Measurements from ENCODE around the gene TICAM2. TPM values are rescaled to one million over a fixed set of nuclear protein-coding genes. Genes with fewer than 3 reads are reported as not detected.

TICAM2 gene
- total and polyA plus RNA-seq, 10 donors = 2.9 to 9.2 (median 5.3) TPM

DNA sequence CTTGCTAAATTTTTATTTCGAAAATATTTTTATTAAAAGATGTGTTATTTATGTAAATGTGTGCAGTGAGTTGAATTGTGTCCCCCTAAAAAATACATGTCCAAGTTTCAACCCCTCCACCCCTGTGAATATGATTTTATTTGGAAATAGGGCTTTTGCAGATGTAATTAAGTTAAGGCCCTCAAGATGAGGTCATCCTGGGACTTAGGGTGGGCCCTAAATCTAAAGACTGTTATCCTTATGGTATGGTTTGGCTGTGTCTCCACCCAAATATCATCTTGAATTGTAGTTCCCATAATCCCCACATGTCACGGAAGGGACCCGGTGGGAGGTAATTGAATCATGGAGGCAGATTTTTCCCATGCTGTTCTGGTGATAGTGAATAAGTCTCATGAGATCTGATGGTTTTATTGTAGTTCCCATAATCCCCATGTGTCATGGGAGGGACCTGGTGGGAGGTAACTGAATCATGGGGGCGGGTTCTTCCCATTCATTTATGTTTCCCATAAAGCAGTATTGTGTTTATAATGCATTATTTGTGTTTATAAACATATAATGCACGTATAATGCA, 25.1 kb upstream of the TICAM2 start:
- Histone ChIP-seq H3K4me3 (no peak overlapping the region), H3K27ac (no peak overlapping the region), H3K27me3 (replicated peaks in 1 of 7) (no peaks in the 10 kb centered on the region), H3K36me3 (peaks cover 0 to 9% (median 0%) of the 10 kb centered on the region in 6 donors), H3K9me3 (no peaks in the 10 kb centered on the region), H3K4me1 (peaks cover 25 to 42% (median 37%) of the 10 kb centered on the region in 6 donors)
- intact Hi-C loops (cut with DNase I; ENCODE audit: low total_unique reads) = no loop called here
- DNase-seq = no peak
- TF ChIP-seq POLR2A (IDR thresholded peaks at IDR 0.05) (no peak), POLR2AphosphoS5 (IDR thresholded peaks at IDR 0.05) (no peak), CTCF (IDR thresholded peaks at IDR 0.05 in 8 of 11, conservative IDR thresholded peaks at IDR 0.05 in 3 of 11) (no peak)
- 74 to 97% (median 88%) methylated on average over 5 of the region's 5 CpGs for WGBS, 5 donors

DNA sequence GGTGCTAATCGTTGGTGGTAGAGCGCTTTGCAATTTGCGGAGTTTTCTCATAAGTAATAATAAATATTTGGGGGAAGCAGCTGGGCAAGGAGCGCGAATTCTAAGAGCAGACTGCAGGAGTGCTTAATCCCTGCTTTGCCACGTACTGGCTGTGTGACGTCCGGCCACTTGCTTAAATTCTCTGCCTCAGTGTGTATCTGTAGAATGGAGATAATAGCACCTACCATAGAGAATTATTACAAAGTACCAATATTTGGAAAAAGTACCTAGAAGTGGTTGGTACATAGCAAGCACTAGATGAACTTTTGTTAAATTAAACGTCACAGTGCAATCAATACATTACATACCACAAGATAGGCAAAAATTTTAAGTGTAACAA, 24.2 kb upstream of the TICAM2 start:
- Histone ChIP-seq H3K9me3 (no peaks in the 10 kb centered on the region), H3K36me3 (peaks cover 0 to 12% (median 0%) of the 10 kb centered on the region in 6 donors), H3K27me3 (replicated peaks in 1 of 7) (no peaks in the 10 kb centered on the region), H3K4me3 (peak overlapping the region; percentile 60 to 91 (median 80)), H3K27ac (peak overlapping the region; percentile 30 to 96 (median 92)), H3K4me1 (peaks cover 28 to 51% (median 42%) of the 10 kb centered on the region in 6 donors)
- intact Hi-C loops (cut with DNase I; ENCODE audit: low total_unique reads) = no loop called here
- TF ChIP-seq POLR2AphosphoS5 (IDR thresholded peaks at IDR 0.05) = no peak
- TF ChIP-seq CTCF (IDR thresholded peaks at IDR 0.05 in 8 of 11, conservative IDR thresholded peaks at IDR 0.05 in 3 of 11) = peak in 1 of 11 experiments; percentile 3
- WGBS, 5 donors = 0 to 2% (median 1%) methylated on average over 9 of the region's 9 CpGs
- DNase-seq = no peak

DNA sequence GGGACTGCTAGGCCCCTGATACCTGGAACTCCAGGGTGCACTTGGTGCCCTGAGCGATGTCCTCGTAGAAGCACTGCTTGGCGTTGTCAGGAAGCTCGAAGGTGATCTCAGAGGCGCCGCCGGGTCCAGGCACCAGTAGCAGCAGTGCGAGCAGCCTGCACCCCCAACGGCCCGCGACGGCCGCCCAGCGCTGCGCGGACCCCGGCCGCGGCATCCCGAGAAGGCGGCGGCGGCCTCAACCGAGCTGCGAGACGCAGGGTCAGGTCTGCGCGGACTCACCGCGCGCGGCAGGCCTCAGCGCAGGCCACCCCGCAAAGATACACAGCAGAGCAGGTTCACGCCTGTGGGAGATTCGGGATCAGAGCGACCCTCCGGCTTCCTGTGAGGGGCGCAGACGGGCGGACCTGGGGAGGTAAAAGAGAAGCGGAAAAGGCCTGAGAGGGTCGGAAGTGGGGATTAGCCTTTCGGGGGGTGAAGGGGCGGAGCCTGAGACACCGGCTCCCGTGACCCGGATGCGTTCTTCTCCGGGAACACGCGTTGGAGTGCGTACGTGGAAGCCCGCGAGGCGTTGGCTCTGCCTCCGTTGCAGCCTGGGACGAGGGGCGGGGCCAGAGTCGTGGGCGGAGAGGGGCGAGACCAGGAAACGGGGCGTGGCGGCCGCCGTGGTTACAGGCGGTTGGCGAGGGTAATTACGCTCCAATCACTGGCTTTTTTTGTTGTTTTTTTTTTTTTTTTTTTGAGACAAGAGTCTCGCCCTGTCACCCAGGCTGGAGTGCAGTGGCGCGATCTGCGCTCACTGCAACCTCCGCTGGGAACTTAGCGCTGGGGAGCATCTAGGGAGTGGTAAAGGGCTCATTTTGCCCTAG, 23.5 kb upstream of the TICAM2 start, which contains the start of gene TMED7:
TSS of gene TMED7 (minus strand) at position 458 of the 866 bp plus-strand sequence. CDS start at position 214, 244 bp downstream.
- H3K27me3 ChIP-seq (replicated peaks in 1 of 7) = no peaks in the 10 kb centered on the region
- WGBS, 5 donors = 0 to 1% (median 0%) methylated on average over 49 to 77 of the region's 77 CpGs
- intact Hi-C loops (cut with DNase I; ENCODE audit: low total_unique reads) = no loop called here
- H3K27ac ChIP-seq = peak within 1 kb of the TSS; percentile 86 to 96 (median 94)
- TF ChIP-seq CTCF (IDR thresholded peaks at IDR 0.05 in 8 of 11, conservative IDR thresholded peaks at IDR 0.05 in 3 of 11) (peak in 8 of 11 experiments; percentile 12 to 69 (median 52)), POLR2AphosphoS5 (IDR thresholded peaks at IDR 0.05) (peak; percentile 95 to 97 (median 96)), POLR2A (IDR thresholded peaks at IDR 0.05) (peak; percentile 40 to 92 (median 78))
- H3K4me1 ChIP-seq = peaks cover 28 to 58% (median 44%) of the 10 kb centered on the region in 6 donors
- peak; percentile 100 for DNase-seq
- peaks cover 0 to 12% (median 0%) of the 10 kb centered on the region in 6 donors for H3K36me3 ChIP-seq
- H3K9me3 ChIP-seq = no peaks in the 10 kb centered on the region
- H3K4me3 ChIP-seq = peak within 1 kb of the TSS; percentile 60 to 91 (median 80)

- Histone ChIP-seq H3K4me1 (peaks cover 28 to 60% (median 44%) of the 10 kb centered on the region in 6 donors), H3K27me3 (replicated peaks in 1 of 7) (no peaks in the 10 kb centered on the region), H3K36me3 (peaks cover 0 to 19% (median 7%) of the 10 kb centered on the region in 6 donors), H3K4me3 (peak overlapping the region; percentile 60 to 91 (median 80)), H3K27ac (peak overlapping the region in 7 of 8 donors; percentile 86 to 96 (median 93)), H3K9me3 (no peaks in the 10 kb centered on the region)
- 40 to 57% (median 42%) methylated on average over 3 of the region's 3 CpGs for WGBS, 5 donors
- DNase-seq = no peak
- TF ChIP-seq POLR2AphosphoS5 (IDR thresholded peaks at IDR 0.05) = no peak
- no peak for TF ChIP-seq CTCF (IDR thresholded peaks at IDR 0.05 in 8 of 11, conservative IDR thresholded peaks at IDR 0.05 in 3 of 11)
- no peak for TF ChIP-seq POLR2A (IDR thresholded peaks at IDR 0.05)
- intact Hi-C loops (cut with DNase I; ENCODE audit: low total_unique reads) = no loop called here
These were observed 22.7 kb upstream of the TICAM2 start for GRCh38 chr5:115624994-115625393.

All from spleen (tissue), 11 donors.